ENCODE results near the gene NEK2.

GRCh38 chr1:211619033-211619996, 56.1 kb downstream of the NEK2 start:
- TF ChIP-seq CTCF (IDR thresholded peaks at IDR 0.05; ENCODE audit: poor library complexity) (no peak), EZH2 (IDR thresholded peaks at IDR 0.05; ENCODE audit: borderline replicate concordance) (no peak), EZH2phosphoT487 (IDR thresholded peaks at IDR 0.05; ENCODE audit: low read depth, severe bottlenecking, unreplicated experiment) (no peak)
